ENCODE results near the gene CERCAM.

DNA sequence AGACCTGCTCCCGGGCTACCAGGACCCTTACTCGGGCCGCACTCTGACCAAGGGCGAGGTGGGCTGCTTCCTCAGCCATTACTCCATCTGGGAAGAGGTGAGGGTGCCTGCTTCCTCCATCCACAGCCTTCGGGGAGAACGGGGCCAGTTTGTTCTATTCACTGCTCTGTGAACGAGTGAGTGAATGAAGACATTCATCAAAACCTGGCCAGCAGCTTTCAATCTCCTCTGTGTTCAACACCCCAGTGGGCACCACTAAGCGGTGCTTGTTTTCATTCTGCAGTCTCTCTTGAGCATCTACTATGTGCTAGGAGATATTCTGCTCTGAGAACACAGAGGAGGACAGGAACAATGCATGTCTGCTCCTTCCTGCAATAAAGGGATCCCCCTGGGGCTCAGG is 10.6 kb downstream of the CERCAM start:
- TF ChIP-seq, protein P1, sequence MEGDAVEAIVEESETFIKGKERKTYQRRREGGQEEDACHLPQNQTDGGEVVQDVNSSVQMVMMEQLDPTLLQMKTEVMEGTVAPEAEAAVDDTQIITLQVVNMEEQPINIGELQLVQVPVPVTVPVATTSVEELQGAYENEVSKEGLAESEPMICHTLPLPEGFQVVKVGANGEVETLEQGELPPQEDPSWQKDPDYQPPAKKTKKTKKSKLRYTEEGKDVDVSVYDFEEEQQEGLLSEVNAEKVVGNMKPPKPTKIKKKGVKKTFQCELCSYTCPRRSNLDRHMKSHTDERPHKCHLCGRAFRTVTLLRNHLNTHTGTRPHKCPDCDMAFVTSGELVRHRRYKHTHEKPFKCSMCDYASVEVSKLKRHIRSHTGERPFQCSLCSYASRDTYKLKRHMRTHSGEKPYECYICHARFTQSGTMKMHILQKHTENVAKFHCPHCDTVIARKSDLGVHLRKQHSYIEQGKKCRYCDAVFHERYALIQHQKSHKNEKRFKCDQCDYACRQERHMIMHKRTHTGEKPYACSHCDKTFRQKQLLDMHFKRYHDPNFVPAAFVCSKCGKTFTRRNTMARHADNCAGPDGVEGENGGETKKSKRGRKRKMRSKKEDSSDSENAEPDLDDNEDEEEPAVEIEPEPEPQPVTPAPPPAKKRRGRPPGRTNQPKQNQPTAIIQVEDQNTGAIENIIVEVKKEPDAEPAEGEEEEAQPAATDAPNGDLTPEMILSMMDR (optimal IDR thresholded peaks at IDR 0.05 in 1 of 3, IDR thresholded peaks at IDR 0.05 in 1 of 3, conservative IDR thresholded peaks at IDR 0.05 in 1 of 3; ENCODE audit: extremely low read depth in 1 of 3, insufficient read depth in 2 of 3, low read length in 3 of 3): no peak
- no peak for TF ChIP-seq EZH2 (IDR thresholded peaks at IDR 0.05; ENCODE audit: low read length)

All from keratinocyte (primary cell).